B cell (primary cell): ENCODE data around the gene USP28. TPM values are rescaled to one million over a fixed set of nuclear protein-coding genes. Genes with fewer than 3 reads are reported as not detected.
"Not testable (repeated sequence)": the region's sequence is repeated elsewhere in the genome, so short reads cannot be mapped to it uniquely, and the experiment has no call there.

ENCODE experiments used
- ATAC-seq: fragments of 200-7000 bp; cut with Tn5 transposase; one replicate; pipeline ENCODE4 v1.10.0; 2021; ENCODE audit warnings: low read depth, mild to moderate bottlenecking, moderate number of reproducible peaks, moderate library complexity
- CTCF ChIA-PET: fragments of 350-600 bp; sonication (Branson Sonifier 250); formaldehyde crosslinking; loops from one replicate; lab custom pipeline; 2021; ENCODE audit warnings: antibody characterized with exemption, inconsistent platforms; lab: Charles Lee
- POLR2A ChIA-PET: fragments of 350-600 bp; sonication (Branson Sonifier 250); formaldehyde crosslinking; loops from one replicate; lab custom pipeline; 2021; ENCODE audit warnings: antibody characterized with exemption; lab: Charles Lee
- DNase-seq: peaks from one replicate; pipeline ENCODE4 v3.0.0; 2013
- H2AFZ ChIP-seq: 2 replicates; pipeline ENCODE4 v1.6.1; 2012; ENCODE audit warnings: mild to moderate bottlenecking, low read depth, low read length; ENCODE audit not compliant: insufficient read depth, poor library complexity, severe bottlenecking
- H3K27ac ChIP-seq, 2 donors: 1 replicate in 1 of 2; 2 replicates in 1 of 2; pipeline ENCODE4 v1.5.1; 2012 to 2013; ENCODE audit warnings: low read length in 2 of 2, mild to moderate bottlenecking in 2 of 2, moderate library complexity in 1 of 2
- H3K27me3 ChIP-seq, 4 experiments: fragments of 200-600 bp in 1 of 4; sonication (generic) in 1 of 4; replicated peaks in 1 of 4; 1 replicate in 2 of 4; 2 replicates in 2 of 4; pipeline versions ENCODE4 v1.6.1 to v1.7.0; 2013 to 2016; ENCODE audit warnings: low read length in 3 of 4, mild to moderate bottlenecking in 2 of 4, mixed read lengths in 1 of 4, moderate library complexity in 1 of 4; ENCODE audit not compliant: insufficient read depth in 4 of 4, control insufficient read depth in 3 of 4; ENCODE audit errors: control extremely low read depth in 1 of 4
- H3K36me3 ChIP-seq, 2 experiments: replicated peaks in 1 of 2; 1 replicate in 1 of 2; 2 replicates in 1 of 2; pipeline versions ENCODE4 v1.6.1 to v1.7.1; 2013; ENCODE audit warnings: low read length in 1 of 2; ENCODE audit not compliant: insufficient read depth in 2 of 2, control insufficient read depth in 1 of 2; ENCODE audit errors: control extremely low read depth in 1 of 2, extremely low read depth in 1 of 2
- H3K4me1 ChIP-seq, 2 donors: fragments of 200-600 bp in 1 of 2; sonication (generic) in 1 of 2; 1 replicate in 1 of 2; 2 replicates in 1 of 2; pipeline versions ENCODE4 v1.5.1 to v1.6.1; 2013 to 2017; ENCODE audit warnings: low read length in 2 of 2; ENCODE audit not compliant: control insufficient read depth in 2 of 2, insufficient read depth in 2 of 2
- H3K4me2 ChIP-seq: replicated peaks from 2 replicates; pipeline ENCODE3; 2012; ENCODE audit warnings: mild to moderate bottlenecking, low read depth, low read length; ENCODE audit not compliant: poor library complexity, severe bottlenecking
- H3K4me3 ChIP-seq, 5 experiments: fragments of 200-600 bp in 1 of 5; sonication (generic) in 1 of 5; 1 replicate in 3 of 5; 2 replicates in 2 of 5; pipeline versions ENCODE4 v1.5.1 to v1.7.0; 2011 to 2016; ENCODE audit warnings: low read length in 4 of 5, mild to moderate bottlenecking in 4 of 5, low read depth in 2 of 5, control low read depth in 1 of 5, moderate library complexity in 1 of 5; ENCODE audit not compliant: insufficient read depth in 1 of 5; ENCODE audit errors: control extremely low read depth in 1 of 5, extremely low read depth in 1 of 5
- H3K79me2 ChIP-seq: fragments of 200-600 bp; sonication (generic); one replicate; pipeline ENCODE4 v1.6.0; 2016; ENCODE audit warnings: low read length; ENCODE audit not compliant: control insufficient read depth, insufficient read depth
- H3K9ac ChIP-seq: fragments of 200-600 bp; sonication (generic); 2 replicates; pipeline ENCODE4 v1.6.1; 2017; ENCODE audit warnings: mild to moderate bottlenecking, low read length, moderate library complexity
- H3K9me3 ChIP-seq, 3 donors: one replicate each; pipeline versions ENCODE4 v1.6.1 to v1.7.1; 2013; ENCODE audit warnings: low read length in 2 of 3; ENCODE audit not compliant: control insufficient read depth in 2 of 3, insufficient read depth in 1 of 3; ENCODE audit errors: control extremely low read depth in 1 of 3
- H4K20me1 ChIP-seq: 2 replicates; pipeline ENCODE4 v1.6.0; 2012; ENCODE audit warnings: mild to moderate bottlenecking, low read length; ENCODE audit not compliant: insufficient read depth, control insufficient read depth, poor library complexity, severe bottlenecking
- H3K27ac Mint-ChIP-seq: one replicate; pipeline ENCODE4 v1.8.0; 2021; ENCODE audit warnings: mixed read lengths
- H3K27me3 Mint-ChIP-seq: one replicate; pipeline ENCODE4 v1.8.0; 2021; ENCODE audit warnings: mixed read lengths
- H3K4me1 Mint-ChIP-seq: one replicate; pipeline ENCODE4 v1.8.0; 2021; ENCODE audit warnings: mixed read lengths
- H3K4me3 Mint-ChIP-seq: one replicate; pipeline ENCODE4 v1.8.0; 2021; ENCODE audit warnings: mixed read lengths
- H3K9me3 Mint-ChIP-seq: one replicate; pipeline ENCODE4 v1.8.0; 2022; ENCODE audit warnings: mixed read lengths; ENCODE audit not compliant: insufficient read depth
- EZH2 ChIP-seq: IDR thresholded peaks from 2 replicates; pipeline ENCODE4 v1.6.1; 2012; ENCODE audit warnings: borderline replicate concordance, low read depth, mild to moderate bottlenecking, moderate library complexity, low read length; ENCODE audit not compliant: insufficient read depth, poor library complexity, severe bottlenecking
- WGBS: methylation state at CpG from one replicate; pipeline ENCODE4 v1.1.5; 2013; ENCODE audit warnings: missing lambda C conversion rate; ENCODE audit not compliant: insufficient coverage; 5-methylcytosine and 5-hydroxymethylcytosine counted together
- intact Hi-C: fragments of 100-400 bp; cut with micrococcal nuclease; formaldehyde crosslinking; loops from one replicate; pipeline ENCODE4 v1.10.0; 2022
- polyA plus RNA-seq: library from polyadenylated mRNA; depleted of rRNA; stranded (reverse); fragments of >200 nt; gene quantifications from 2 replicates; pipeline ENCODE4 v1.2.3, GENCODE V29; 2012
- total RNA-seq, 2 donors: library from RNA; stranded (reverse); fragments of 120-200 nt in 1 of 2; gene quantifications; 1 replicate in 1 of 2; 2 replicates in 1 of 2; pipeline versions ENCODE4 v1.2.3 to v1.2.4, GENCODE V29; 2013 to 2022
- TF ChIP-seq, protein P1 (sequence below): fragments of 200-600 bp; IDR thresholded peaks from one replicate; pipeline ENCODE4 v1.8.0; 2022; ENCODE audit warnings: antibody characterized with exemption, mild to moderate bottlenecking

USP28 gene
- total and polyA plus RNA-seq, 2 donors (not counting 1 experiment from before 2014, with no cell fraction given) = 78.0 to 104 TPM

DNA sequence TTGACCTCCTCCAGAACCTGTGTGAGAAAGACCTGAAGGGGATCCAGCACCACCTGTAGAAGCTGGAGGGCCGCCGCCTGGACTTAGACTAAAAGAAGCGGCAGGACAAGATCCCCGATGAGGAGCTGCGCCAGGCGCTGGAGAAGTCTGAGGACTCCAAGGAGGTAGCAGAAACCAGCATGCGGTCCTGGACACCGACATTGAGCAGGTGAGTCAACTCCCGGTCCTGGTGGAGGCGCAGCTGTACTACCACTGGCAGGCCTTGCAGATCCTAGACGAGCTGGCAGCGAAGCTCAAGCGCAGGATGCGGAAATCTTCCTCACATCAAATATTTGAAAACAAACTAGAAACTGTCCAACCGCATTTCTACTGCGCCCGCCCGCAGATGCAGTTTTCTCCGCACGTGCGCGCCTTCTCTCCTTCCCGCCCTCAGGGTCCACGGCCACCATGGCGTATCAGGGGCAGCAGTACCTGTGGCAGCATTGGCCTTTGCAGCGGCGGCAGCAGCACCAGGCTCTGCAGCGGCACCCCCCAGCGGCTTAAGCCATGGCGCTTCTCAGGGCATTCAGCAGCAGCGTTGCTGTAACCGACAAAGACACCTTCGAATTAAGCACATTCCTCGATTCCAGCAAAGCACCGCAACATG lies 85.6 kb downstream of the USP28 start:
- H3K79me2 ChIP-seq = no peaks in the 10 kb centered on the region
- ATAC-seq = no peak
- Mint-ChIP-seq H3K4me1 (no peaks in the 10 kb centered on the region), H3K4me3 (no peak overlapping the region), H3K27ac (no peak overlapping the region), H3K9me3 (no peaks in the 10 kb centered on the region), H3K27me3 (peaks cover 16% of the 10 kb centered on the region)
- H3K4me2 ChIP-seq = no peak overlapping the region
- no peaks in the 10 kb centered on the region for H3K36me3 ChIP-seq
- DNase-seq = no peak
- no peaks in the 10 kb centered on the region for H4K20me1 ChIP-seq
- peaks cover 0 to 6% (median 0%) of the 10 kb centered on the region in 4 experiments for H3K27me3 ChIP-seq
- WGBS = 85% methylated on average over 35 of the region's 35 CpGs
- H2AFZ ChIP-seq = no peak overlapping the region
- TF ChIP-seq, protein P1, sequence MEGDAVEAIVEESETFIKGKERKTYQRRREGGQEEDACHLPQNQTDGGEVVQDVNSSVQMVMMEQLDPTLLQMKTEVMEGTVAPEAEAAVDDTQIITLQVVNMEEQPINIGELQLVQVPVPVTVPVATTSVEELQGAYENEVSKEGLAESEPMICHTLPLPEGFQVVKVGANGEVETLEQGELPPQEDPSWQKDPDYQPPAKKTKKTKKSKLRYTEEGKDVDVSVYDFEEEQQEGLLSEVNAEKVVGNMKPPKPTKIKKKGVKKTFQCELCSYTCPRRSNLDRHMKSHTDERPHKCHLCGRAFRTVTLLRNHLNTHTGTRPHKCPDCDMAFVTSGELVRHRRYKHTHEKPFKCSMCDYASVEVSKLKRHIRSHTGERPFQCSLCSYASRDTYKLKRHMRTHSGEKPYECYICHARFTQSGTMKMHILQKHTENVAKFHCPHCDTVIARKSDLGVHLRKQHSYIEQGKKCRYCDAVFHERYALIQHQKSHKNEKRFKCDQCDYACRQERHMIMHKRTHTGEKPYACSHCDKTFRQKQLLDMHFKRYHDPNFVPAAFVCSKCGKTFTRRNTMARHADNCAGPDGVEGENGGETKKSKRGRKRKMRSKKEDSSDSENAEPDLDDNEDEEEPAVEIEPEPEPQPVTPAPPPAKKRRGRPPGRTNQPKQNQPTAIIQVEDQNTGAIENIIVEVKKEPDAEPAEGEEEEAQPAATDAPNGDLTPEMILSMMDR = no peak
- TF ChIP-seq EZH2 = no peak
- H3K27ac ChIP-seq = no peak overlapping the region
- intact Hi-C loops = no loop called here
- H3K4me3 ChIP-seq = no peak overlapping the region
- no peak overlapping the region for H3K9ac ChIP-seq
- no peaks in the 10 kb centered on the region for H3K4me1 ChIP-seq
- no peaks in the 10 kb centered on the region for H3K9me3 ChIP-seq
- ChIA-PET POLR2A (interaction anchor here (0.6 kb wide), 1 partner anchor 1732 kb away, joined by 4 read pairs; no protein-coding TSS in a partner anchor), CTCF (no interaction called here)

DNA sequence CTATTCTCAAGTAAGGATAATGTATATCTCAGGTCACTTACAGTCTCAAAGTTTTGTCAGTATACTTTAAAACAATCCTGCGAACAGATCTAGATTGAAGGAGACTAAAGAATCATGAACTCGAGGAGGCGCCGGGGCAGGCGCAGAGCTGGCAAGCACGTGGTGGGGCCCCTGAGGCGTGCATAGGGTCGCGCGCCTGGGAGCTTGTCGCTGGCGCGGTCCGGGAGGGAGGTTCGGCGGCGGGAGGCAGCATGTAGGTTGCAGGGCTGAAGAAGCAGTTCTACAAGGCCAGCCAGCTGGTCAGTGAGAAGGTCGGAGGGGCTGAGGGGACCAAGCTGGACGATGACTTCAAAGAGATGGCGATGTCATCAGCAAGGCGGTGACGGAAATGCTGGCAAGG lies 86.4 kb downstream of the USP28 start:
- H3K79me2 ChIP-seq, H3K9me3 ChIP-seq, H3K27ac ChIP-seq, POLR2A ChIA-PET, H3K27ac Mint-ChIP-seq, H4K20me1 ChIP-seq, H3K4me3 ChIP-seq, H3K4me1 ChIP-seq, H3K4me1 Mint-ChIP-seq, H3K36me3 ChIP-seq, ATAC-seq, H3K4me2 ChIP-seq, H2AFZ ChIP-seq, H3K9ac ChIP-seq, H3K27me3 ChIP-seq, H3K9me3 Mint-ChIP-seq, H3K4me3 Mint-ChIP-seq, DNase-seq, intact Hi-C loops: not testable (repeated sequence)
- WGBS = 84% methylated on average over 22 of the region's 22 CpGs
- CTCF ChIA-PET = interaction anchor here (1.0 kb wide), 1 partner anchor 8 kb away, joined by 3 read pairs; no protein-coding TSS in a partner anchor
- peaks cover 23% of the 10 kb centered on the region for H3K27me3 Mint-ChIP-seq
